CD4-positive, alpha-beta T cell treated with Interferon alpha-2 for 1 hour (primary cell): ENCODE data around the gene PLPP6.
A peak's percentile ranks its signal among the peaks of the same experiment; 100 is the strongest.

Experiments used
- DNase-seq, 2 donors: peaks; one replicate each; pipeline ENCODE4 v3.0.0-alpha.2; 2020 to 2022

PLPP6 gene

DNA sequence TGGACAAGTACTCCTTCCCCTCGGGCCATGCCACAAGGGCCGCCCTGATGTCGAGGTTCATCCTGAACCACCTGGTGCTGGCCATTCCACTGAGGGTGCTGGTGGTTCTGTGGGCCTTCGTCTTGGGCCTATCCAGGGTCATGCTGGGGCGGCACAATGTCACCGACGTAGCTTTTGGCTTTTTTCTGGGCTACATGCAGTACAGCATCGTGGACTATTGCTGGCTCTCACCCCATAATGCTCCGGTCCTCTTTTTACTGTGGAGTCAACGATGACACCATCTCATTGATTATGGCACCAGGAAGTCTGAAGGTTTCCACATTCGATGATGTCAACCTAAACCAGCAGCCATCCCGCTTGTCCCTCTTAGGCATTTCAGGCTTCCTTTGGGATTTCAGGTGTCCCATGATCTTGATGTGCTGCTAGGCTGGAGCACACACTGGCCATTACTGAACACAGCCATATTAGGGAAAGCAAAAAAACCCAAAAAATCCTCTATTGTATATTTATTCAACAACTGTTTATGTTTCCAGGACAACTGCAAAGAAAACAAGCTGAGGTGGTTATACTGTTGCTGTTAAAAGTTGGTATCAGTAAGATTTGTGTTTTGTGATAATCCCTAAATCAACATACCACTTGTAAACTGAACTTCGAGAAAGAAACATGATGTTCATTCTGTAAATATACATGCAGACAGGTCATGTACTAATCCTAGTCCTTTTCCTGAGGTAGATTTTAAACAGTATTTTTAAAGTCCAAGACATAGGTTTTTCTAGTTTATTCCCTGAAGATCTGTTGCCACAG is 1.1 kb downstream of the PLPP6 start:
- DNase-seq, result peak in 1 of 2 donors; percentile 33

DNA sequence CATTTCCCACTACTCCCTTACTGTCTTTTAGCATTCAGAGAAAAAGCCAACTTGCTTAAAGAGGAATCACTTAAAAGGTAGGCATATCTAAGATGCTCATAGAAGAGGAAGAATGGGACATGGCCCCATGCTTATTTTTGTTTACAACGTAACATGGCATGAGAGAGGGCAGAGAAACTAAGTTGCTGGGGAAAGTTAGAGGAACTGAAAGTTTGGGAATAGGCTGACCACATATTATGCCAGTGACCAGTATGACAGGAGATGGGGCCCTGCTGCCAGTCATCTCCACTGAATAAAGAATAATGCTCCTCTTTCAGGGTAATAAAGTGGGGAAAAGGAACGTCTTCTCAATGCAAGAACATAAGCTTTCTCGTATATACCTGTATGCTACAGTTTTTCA is 1.9 kb downstream of the PLPP6 start:
- DNase-seq, result no peak

DNA sequence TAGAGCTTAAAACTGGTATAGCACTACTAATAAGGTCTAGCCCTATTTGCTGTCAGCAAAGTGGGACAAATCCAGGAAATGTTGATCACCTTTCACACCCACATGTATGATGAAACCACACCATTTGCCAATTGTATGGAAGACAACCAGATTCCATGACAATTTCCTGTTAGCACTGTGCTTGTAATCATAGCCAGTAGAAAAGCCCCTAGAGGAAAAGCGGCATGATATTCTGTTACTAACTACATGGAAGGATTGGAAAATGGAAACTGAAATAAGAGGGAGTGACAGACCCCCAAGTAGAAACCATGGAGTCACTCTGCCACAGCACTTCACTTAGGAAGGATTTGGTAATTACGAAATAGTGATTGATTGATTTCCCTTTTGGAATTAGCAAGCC is 3.3 kb downstream of the PLPP6 start:
- no peak for DNase-seq

DNA sequence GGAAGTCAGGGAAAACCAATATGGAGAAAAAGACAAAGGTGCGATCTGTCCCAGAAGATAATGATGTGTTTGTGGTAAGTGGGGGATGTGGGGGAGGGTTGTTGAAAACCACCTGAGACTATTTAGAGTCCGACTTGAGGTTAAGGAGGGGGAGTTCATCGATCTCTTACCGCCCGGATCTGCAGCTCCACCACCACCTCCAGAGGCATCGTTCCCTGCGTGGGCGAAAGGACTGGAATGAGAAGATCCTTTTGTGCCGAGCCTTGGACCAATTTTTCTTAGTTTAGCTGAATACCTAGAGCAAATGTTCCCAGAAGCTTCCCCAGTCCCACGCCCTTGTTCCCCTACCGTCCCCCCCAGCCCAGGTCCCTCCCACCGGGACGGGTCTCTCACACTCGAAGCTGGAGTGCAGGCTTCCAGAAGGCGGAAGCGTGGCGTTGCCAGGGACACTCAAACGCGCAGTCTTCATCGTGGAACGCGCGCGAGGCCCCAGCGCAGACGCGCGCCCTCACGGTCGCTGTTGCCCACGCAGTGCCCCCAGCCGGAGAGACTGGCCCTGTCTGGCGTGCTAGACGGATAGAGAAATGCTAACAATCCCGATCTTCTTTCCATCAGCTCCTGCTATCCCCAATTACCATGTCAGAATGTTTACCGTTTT is 4.1 kb downstream of the PLPP6 start, which contains the start of gene SPATA6L:
TSS of gene SPATA6L (minus strand) at position 439 of the 658 bp plus-strand sequence. CDS start at position 209, 230 bp downstream.
- DNase-seq, result peak; percentile 25 to 41

DNA sequence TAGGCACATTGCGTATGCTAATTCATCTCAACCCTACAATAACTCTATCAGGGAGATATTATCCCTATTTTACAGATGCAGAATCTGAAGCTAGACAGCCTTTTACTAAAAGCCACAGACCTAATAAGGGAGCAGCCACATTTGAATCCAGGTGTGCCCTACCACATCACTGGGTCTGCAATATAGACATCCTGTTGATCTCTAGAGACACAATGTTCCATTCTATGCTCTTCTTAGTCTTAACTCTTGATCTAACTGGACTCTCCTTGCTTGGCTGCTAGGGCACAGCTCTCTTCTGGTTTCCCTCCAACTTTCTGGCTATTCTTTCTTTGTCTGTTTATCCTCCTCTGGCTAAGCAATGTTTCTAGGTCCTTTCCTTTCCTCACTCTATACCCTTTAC is 5.6 kb downstream of the PLPP6 start:
- DNase-seq, result peak in 1 of 2 donors; percentile 29

DNA sequence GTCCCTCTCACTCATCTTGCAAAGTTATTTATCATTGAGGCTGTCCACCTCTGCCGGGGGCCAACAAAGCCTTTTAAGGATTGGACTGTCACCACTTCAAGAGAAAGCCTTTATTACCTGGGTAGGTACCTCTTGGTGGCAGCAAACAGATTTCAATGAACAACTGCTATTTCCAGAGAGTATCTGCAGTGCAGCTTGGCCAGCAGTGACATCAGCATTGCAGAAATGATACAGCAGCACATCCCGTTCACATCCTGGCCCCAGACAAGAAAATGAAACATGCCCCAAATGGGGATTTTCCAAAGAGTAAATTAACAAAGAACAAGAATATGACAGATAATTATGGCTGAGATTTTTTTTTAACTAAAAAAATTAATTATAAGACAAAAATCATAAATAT is 6.5 kb downstream of the PLPP6 start:
- no peak for DNase-seq

DNA sequence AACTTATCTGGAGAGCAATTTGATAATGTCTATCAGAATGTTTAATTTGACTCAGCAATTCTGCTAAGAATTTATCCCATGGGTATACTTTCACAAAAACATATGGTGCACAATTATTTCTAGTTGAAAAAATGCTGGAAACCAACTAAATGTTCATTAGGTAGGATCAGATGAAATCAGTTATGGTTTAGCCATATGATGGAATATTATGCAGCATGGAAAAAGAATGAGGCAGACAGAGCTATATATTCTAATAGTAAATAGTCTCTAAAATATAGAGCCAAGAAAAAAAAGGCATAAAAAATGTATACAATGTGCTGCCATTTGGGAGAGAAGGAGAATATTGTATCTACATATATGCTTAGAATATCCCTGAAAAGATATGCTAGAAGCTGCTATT is 7.8 kb downstream of the PLPP6 start:
- no peak for DNase-seq

DNA sequence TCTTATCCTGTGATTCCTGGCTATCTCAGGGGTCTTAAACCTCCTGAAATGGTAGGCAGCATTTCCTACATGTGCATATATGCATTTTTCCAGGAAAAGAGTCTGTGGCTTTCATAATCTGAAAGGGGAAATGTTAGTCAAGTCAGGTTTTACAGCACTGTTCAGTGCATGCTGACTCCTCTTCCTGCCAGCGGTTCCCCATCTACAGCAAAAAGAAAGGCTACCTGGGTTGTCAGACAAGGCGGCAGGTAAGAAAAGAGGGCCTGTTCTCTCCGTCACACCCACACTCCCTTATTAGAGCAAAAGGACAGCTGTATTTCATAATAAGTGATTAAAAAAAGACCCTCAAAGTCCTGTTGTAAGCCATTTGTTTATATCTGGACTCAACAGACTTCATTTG is 8.5 kb downstream of the PLPP6 start:
- no peak for DNase-seq

DNA sequence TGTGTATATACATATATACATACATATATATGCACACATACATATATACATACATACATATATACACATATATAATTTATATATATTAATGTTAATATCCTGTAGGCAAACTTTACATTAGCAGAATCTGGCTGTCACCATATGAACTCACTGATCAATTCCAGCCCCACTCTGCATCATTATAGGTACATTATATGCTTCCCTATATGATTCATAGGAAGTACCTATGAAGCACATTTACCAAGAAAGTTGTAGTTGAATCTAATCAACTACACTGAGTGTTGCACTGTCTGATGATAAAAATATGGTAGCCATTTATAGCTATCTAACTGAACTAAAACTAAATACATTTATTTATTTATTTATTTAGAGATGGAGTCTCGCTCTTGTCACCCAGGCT is 9.6 kb downstream of the PLPP6 start:
- no peak for DNase-seq

DNA sequence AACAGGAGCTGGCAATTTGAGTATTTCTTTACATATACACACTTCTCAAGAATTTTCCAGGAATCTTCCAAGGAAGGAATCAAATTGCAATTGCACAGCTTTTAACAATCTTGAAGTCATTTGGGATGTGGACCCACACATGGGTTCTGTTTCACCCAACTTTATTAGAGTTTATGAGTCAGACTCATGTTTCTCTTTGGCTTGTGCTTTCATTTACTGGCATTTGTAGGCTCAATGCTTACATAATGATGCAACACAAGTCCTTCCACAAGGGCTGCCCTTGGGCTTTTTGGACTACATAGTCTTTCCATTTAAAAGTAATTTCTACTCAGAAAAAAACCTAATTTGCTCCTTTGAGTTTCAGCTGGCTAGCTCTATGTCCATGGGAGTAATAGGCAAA is 12.7 kb downstream of the PLPP6 start:
- no peak for DNase-seq

DNA sequence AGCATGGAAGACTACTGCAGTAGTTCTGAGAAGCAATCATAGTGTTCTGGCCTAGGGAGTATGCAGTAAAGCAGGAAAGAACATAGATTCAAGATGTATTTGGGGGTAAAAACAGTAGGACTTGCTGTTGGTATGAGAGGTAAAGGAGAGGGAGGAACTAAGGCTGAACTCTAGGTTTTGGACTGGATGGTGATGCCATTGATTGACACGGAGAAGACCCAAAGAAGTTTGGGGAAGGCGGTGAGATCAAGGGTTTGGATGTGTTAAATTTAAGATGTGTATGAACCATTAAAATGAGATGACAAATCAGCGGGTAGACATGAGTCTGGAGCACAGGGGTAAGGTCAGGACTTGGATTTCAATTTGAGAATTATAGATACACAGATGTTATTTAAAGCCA is 15.3 kb downstream of the PLPP6 start:
- DNase-seq, result no peak

DNA sequence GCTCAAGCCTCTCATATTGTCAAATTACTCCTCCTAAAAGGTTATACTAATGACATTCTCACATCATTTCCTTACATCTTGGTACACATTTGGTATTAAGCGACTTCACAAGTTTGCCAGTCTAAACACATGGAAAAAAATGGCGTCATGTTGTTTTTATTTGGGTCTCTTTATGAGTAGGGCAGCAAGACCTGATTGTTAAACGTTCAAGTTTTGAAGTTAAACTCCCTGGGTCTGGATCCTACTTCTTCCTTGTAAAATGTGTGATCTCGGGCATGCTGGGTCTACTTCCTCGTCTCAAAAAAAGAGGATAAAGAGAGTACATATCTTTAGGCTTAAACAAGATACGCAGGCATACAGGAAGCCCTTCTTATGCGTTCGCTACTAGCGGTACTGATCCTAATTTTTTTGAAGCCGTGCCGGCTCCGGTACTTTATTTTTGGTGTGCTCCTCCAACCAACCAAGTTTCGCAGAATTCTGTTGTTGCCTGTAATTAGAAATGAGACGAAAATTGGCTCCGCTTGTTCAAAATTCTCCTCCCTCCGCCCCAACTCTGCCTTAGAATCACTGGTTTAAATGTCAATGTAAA is 16.7 kb downstream of the PLPP6 start:
- peak in 1 of 2 donors; percentile 53 for DNase-seq

DNA sequence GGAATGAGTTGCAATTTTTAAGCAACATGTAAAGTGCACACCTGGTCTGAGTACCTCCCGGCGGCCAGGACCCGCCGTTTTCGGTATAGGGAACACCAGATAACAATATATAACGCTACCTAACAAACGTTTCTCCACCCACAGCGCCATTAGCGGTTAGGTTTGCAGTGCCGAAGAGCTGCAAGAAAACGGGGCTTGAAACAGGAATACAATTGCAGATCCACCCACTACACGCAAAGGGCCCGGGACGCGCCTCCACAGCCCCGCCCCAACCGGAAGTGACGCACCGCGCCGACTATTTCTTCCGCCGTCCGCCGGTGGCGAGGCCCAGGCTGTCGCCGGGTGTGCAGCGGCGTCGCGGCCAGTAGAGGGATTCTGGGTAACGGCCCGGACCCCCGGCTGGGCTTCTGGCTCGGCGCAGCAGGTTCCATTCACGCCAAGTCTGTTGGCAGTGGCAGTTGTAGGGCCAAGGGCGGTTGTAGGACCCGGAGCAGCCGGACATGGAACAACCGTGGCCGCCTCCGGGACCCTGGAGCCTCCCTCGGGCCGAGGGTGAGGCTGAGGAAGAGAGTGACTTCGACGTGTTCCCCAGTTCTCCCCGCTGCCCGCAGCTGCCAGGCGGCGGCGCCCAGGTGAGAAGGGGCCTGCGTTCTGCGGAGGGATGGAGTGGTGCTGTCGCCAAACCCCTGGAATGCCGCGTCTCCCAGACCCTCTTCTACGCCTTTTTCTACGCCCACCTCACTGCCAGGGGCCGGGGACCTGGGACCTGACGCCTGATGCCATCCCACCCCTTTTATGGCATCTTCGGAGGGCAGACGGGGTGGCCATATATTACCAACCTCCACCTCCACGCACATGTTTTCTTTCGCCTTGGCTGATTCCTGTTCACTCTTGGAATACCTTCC is 17.4 kb downstream of the PLPP6 start, which contains the start of gene CDC37L1:
TSS of gene CDC37L1 (plus strand) at position 302 of the 905 bp plus-strand sequence. CDS start at position 501, 199 bp downstream.
- DNase-seq, result peak; percentile 97 to 98

DNA sequence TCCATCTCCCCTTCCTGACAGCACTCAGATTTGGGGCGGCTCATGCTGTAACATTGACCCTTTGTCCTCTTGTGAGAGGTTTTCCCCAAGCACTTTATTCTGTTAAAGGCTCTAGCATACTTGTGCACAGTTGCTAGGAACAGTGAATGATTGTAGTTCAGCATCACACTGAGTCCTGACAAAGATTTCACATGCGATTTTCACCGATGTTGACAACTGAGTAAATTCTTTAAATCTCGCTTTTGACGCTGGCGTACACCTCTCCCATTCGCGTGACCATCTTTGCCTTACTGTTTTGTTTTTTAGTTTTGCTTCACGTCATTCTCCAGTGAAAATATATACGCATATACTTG is 18.1 kb downstream of the PLPP6 start:
- DNase-seq, result no peak

DNA sequence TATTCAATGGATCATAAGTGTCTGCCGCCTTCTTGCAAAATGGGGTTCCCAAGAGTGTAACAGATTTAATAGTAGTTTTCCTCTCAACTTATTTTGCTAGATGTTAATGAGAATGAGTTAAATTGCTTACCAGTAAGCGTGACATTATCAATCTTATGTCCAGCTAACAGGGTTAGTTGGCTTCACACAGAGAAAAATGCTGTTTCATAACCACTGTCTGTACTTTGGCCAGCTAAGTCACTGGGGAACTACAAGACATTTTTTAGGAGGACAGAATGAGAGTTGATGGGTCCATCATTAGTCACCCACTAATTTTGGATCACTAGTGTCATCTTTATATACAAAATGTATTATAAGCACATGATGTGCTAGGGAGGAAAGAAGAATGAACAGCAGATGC is 18.7 kb downstream of the PLPP6 start:
- DNase-seq, result no peak

DNA sequence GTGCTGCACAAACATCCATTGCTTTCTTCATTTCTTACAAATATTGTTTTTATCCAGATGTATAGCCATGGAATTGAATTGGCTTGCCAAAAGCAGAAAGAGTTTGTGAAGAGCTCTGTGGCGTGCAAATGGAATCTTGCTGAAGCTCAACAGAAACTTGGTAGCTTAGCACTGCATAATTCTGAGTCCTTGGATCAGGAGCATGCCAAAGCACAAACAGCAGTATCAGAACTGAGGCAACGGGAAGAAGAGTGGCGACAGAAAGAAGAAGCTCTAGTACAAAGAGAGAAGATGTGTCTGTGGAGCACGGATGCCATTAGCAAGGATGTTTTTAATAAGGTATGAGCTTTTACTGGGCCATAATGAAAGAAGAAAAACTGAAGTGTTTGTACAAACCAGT is 22.7 kb downstream of the PLPP6 start:
- DNase-seq, result no peak

DNA sequence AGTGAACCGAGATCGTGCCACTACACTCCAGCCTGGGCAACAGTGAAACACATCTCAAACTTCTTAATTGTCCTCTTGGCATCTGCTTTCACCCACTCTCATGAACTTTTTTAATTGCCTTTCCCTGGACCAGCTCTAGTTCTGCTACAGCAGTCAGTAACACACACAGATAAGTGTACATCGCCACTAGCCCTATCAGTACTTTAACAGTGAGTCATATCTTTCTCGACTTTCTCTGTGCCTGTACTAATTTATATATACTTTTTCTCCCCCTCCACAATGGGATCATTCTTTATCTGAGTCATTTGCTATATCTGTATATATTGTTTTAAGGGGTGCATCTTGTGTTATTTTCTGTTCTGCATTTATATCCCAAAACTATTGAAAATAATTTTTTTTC is 24.0 kb downstream of the PLPP6 start:
- DNase-seq, result no peak

DNA sequence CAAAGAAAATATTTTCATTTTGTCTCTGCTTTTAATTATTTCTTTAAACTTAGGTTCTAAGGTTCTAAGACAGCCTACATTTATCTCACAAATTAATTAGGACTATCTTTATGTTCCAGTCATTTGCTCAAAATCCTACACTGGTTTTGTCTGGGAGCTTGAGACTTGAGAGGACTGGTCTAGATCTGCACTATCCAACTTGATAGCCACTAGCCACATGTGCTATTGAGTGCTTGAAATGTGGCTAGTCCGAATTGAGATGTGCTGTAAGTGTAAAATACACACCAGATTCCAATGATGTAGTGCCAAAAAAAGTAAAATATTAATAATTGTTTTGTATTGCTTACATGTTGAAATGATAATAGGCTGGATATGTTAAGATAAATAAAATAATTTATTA is 24.5 kb downstream of the PLPP6 start:
- DNase-seq, result no peak

DNA sequence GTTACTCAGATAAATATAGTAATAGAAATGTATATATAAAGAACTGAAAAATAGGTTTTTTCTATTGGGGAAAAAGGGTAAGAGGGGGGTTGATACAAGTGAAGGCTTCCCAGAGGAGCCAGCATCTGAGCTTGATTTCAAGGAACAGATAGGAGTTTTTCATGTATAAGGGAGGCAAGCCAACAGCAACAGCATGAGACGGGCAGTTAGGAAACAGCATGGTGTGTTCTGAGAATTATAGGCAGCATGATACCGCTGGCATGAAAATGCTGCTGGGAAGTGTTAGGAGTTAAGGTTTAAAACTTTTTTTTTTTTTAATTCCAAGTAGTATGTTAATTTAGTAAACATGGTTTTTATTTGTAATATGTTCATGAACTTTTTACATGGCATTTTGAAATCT is 26.9 kb downstream of the PLPP6 start:
- no peak for DNase-seq

DNA sequence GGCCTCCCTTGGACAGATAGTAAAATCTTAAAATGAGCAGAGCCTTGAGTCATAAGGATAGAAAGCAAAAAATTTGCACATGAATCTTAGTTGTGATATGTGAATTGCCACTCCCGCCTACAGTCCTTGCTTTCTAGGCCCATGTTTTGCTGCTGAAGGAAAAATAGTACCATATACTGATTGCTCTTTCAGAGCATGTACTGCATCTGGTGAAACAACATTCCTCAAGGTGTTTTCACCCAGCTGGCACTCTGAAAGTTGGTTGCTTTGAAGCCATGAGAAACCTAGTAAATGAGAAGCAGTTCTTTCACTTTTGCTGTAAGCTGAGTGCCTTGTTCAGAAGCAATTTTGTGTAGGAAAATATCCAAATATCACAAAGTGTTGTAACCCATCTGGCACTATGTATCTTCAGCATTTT is 27.6 kb downstream of the PLPP6 start:
- no peak for DNase-seq

DNA sequence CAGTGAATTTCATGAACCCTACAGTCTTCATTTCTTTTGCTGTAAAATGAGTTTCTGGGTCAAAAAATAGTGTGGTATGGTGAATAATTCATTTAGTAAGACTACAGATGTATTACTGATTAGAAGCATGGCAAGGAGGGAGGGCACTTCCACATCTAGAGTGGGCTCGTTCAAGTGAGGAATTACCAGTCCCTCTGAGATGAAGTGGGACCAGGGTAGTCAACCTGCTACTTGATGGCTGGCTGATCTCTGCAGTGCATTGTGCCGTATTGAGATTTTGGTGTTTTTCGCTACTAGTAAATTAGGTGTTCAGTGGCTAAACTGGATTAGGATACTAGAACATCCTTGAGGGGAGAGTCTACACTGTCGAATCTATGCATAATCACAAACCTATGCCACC is 28.1 kb downstream of the PLPP6 start:
- DNase-seq, result no peak

DNA sequence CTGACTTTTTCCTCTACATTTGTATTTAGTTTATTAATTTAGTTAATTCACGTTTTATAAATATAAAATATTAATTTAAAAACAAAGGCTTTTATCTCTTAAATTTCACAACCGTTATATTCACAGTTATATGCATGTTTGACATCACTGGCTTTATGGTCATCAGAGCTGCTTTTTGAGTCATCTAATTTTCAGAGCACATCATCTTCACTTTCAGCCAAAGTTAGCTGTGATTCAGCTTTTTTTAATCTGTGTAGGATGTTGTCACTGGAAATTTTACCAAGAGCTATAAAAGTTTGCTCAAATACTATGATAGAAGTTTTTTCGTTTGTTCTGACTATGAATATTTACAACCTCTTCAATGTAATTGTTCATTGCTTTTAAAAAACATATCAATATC is 29.7 kb downstream of the PLPP6 start:
- no peak for DNase-seq

DNA sequence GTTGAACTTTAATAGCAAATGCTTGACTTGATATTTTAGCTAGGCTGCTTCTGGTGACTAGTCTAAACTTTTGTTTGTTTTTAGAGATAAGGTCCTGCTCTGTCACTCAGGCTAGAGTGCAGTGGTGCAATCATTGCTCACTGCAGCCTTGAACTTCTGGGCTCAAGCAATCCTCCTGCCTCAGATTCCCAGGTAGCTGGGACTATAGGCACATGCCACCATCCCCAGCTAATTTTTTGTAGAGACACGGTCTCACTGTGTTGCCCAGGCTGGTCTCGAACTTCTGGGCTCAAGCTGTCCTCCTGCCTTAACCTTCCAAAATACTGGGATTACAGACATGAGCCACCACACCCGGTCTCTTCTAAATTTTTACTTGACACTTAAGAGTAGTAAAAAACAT is 38.0 kb downstream of the PLPP6 start:
- no peak for DNase-seq
